GM13976 (cell line): ENCODE results near the gene HNRNPD.
"Not testable (repeated sequence)": the region's sequence is repeated elsewhere in the genome, so short reads cannot be mapped to it uniquely, and the experiment has no call there.

Experiments used
- DNase-seq: peaks from one replicate; pipeline ENCODE4 v3.0.0; 2012; ENCODE audit warnings: low spot score
- in situ Hi-C: fragments of 300-500 bp; cut with MboI; formaldehyde crosslinking; loops from one replicate; pipeline ENCODE4 v1.12.0; 2022; ENCODE audit warnings: low sequenced_read_pairs, mixed read lengths, inconsistent platforms; ENCODE audit not compliant: unreplicated experiment
- TF ChIP-seq, protein P1 (sequence below): IDR thresholded peaks from 2 replicates; pipeline ENCODE4 v1.5.1; 2012; ENCODE audit warnings: borderline replicate concordance, mild to moderate bottlenecking; ENCODE audit not compliant: insufficient read depth; ENCODE audit errors: extremely low read depth, missing control alignments, control extremely low read depth

HNRNPD gene, protein sequence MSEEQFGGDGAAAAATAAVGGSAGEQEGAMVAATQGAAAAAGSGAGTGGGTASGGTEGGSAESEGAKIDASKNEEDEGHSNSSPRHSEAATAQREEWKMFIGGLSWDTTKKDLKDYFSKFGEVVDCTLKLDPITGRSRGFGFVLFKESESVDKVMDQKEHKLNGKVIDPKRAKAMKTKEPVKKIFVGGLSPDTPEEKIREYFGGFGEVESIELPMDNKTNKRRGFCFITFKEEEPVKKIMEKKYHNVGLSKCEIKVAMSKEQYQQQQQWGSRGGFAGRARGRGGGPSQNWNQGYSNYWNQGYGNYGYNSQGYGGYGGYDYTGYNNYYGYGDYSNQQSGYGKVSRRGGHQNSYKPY

DNA sequence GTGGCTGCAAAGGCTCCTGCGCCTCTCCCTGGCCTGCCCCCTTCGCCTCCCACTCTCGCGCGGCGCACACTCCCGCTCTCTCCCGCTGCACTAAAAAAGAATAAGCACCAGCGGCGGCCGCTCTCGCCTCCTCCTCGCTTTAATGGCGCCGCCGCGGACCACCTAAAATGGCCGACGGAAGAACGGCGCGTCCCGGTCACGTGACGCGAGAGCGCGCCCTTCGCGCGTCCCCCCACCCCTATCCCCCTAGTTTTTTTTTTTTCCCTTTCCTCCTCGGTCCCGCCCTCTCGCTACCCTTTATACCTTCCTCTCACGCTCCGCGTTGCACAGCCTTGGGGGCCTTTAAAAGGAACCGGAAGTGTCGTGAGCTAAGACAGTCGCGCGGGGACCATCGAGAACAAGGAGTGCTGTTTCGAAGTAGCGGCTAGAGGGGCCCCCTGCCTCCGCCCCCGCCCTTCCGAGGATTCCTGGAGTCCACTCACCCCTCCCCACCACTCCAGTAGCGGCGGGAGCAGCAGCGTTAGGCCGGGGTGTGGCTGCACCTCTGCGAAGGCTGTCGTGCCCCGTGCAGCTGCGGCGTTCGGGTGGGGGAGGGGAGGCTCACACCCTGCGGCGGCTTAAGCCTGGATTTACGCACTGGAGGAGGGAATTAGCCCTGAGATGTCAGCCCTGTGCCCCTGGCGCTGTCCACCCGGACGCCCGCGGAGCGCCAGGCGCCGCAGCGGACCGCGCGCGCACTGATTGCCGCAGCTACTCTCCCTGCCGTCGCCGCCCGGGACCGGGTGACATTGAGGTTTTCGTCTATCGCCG, at the start of gene HNRNPD:
Gene HNRNPD (minus strand): TSS at position 176 of the 810 bp plus-strand sequence. CDS start 313 bp downstream, outside the sequence.
- TF ChIP-seq, protein P1, sequence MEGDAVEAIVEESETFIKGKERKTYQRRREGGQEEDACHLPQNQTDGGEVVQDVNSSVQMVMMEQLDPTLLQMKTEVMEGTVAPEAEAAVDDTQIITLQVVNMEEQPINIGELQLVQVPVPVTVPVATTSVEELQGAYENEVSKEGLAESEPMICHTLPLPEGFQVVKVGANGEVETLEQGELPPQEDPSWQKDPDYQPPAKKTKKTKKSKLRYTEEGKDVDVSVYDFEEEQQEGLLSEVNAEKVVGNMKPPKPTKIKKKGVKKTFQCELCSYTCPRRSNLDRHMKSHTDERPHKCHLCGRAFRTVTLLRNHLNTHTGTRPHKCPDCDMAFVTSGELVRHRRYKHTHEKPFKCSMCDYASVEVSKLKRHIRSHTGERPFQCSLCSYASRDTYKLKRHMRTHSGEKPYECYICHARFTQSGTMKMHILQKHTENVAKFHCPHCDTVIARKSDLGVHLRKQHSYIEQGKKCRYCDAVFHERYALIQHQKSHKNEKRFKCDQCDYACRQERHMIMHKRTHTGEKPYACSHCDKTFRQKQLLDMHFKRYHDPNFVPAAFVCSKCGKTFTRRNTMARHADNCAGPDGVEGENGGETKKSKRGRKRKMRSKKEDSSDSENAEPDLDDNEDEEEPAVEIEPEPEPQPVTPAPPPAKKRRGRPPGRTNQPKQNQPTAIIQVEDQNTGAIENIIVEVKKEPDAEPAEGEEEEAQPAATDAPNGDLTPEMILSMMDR: no peak
- in situ Hi-C loops: no loop called here
- DNase-seq: peak; percentile 97

DNA sequence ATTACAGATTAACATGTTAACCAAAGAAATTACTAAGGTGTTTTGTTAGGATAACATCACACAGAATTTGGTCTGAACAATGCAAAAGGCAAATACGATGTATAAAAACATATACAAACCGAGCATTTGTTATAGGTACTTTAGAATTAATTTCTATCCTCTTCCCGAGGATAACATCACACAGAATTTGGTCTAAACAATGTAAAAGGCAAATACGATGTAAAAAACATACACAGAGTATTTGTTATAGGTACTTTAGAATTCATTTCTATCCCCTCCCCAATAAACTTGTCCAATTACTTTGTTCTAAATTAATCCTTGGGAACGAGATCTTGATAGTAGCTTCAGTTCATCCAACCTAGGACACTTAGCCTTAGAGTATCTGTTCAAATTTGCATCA, 48.8 kb upstream of the HNRNPD start:
- in situ Hi-C loops: no loop called here
- DNase-seq: no peak
- TF ChIP-seq, protein P1: no peak

DNA sequence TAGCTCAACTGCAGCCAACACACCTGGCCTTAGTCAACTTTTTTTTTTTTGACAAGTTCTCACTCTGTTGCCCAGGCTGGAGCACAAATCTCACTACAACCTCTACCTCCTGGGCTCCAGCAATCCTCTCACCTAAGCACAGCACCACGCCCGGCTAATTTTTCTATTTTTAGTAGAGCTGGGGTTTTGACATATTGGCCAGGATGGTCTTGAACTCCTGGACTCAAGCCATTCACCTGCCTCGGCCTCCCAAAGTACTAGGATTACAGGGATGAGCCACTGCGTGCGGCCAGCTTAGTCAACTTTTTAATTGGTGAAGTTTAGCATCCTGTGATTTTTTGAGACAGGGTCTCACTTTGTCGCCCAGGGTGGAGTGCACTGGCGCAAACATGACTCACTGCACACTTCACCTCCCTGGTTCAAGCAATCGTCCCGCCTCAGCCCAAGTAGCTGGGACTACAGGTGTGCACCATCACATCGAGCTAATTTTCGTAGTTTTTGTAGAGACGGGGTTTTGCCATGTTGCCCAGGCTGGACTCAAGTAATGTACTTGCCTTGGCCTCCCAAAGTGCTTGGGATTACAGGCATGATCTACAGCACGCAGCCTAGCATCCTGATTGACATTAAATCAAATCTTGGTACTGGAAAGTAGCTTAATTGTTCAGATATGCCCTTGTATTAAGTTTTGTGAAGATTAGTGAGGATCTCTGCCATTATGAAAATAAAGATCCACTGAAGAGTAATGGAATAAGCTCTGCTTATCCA, 48.2 kb upstream of the HNRNPD start:
- DNase-seq: no peak
- TF ChIP-seq, protein P1: no peak
- in situ Hi-C loops: no loop called here

DNA sequence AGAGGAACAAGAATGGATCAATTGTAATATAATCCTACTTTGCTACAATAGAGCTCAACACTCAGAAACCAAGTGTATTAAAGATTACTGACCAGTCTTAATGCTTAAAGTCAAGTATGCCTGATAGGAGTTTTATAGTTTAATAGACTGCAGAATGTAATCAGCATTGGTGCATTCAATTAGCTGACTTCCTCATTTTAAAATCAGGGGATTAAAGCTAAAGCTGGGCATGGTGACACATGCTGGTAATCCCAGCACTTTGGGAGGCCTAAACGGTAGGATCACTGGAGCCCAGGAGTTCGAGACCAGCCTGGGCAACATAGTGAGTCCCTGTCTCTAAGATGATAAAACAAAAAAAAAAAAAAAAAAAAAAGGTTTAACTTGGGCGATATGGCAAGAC, 45.7 kb upstream of the HNRNPD start:
- DNase-seq: no peak
- in situ Hi-C loops: no loop called here
- TF ChIP-seq, protein P1: no peak

DNA sequence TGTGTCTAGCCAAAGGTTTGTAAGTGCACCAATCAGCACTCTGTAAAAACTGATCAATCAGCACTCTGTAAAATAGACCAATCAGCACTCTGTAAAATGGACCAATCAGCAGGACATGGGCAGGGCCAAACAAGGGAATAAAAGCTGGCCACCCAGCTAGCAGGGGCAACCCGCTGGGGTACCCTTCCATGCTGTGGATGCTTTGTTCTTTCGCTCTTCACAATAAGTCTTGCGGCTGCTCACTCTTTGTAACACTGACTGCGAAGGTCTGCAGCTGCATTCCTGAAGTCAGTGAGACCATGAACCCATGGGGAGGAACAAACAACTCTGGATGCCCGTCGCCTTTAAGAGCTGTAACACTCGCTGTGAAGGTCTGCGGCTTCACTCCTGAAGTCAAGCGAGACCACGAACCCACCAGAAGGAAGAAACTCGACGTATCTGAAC, 42.2 kb upstream of the HNRNPD start:
- DNase-seq: no peak
- in situ Hi-C loops: no loop called here
- TF ChIP-seq, protein P1: no peak

DNA sequence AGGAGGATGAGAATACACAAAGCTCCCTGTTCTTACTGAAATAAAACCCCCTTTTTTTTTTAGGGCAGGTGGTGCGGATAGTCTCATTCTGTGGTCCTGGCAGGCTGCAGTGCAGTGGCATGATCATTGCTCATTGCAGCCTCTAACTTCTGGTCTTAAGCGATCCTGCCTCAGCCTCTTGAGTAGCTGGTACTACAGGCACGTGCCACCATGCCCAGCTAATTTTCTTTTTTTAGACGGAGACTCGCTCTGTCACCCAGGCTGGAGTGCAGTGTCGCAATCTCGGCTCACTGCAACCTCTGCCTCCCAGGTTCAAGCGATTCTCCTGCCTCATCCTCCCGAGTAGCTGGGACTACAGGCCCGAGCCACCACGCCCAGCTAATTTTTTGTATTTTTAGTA, 41.3 kb upstream of the HNRNPD start:
- DNase-seq, in situ Hi-C loops: not testable (repeated sequence)

DNA sequence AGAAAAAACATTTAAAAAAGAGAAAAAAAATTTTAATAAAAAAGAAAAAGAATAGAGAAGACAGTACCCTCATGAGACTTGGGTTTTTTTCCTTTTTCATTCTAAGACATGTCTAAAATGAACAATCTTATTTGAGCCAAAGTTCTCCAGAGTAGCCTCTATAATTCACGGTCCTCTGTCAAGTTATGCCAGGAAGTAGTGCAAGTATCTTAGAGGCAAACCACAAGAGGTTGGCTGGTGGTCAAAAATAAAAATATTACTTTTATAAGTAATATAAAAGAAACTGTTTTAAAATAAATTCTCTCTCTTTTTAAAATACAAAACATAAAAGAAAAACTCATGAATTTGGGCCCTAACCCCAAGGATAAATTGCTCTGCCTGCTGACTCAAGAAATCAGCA, 29.9 kb upstream of the HNRNPD start:
- in situ Hi-C loops: no loop called here
- TF ChIP-seq, protein P1: no peak
- DNase-seq: no peak
